ENCODE data around the gene KIF5A.

GRCh38 chr12:57632073-57632957 is 82.5 kb downstream of the KIF5A start:
- no peak for TF ChIP-seq CTCF (IDR thresholded peaks at IDR 0.05; ENCODE audit: extremely low read depth in 1 of 2, insufficient read depth in 1 of 2, low read depth in 1 of 2, low read length in 2 of 2)
- no peak for TF ChIP-seq POLR2A (IDR thresholded peaks at IDR 0.05; ENCODE audit: low read depth, low read length)
- TF ChIP-seq POLR2AphosphoS5 (IDR thresholded peaks at IDR 0.05; ENCODE audit: insufficient read depth, low read depth, low read length) = no peak
- no peak for TF ChIP-seq FOS (IDR thresholded peaks at IDR 0.05; ENCODE audit: borderline replicate concordance, insufficient read depth, low read length)
- peak; percentile 95 for TF ChIP-seq EZH2 (IDR thresholded peaks at IDR 0.05; ENCODE audit: borderline replicate concordance, low read depth, low read length, severe bottlenecking)
- TF ChIP-seq, protein P1, sequence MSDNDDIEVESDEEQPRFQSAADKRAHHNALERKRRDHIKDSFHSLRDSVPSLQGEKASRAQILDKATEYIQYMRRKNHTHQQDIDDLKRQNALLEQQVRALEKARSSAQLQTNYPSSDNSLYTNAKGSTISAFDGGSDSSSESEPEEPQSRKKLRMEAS (IDR thresholded peaks at IDR 0.05; ENCODE audit: insufficient read depth, insufficient read length) = no peak
- no peak for TF ChIP-seq JUN (IDR thresholded peaks at IDR 0.05; ENCODE audit: borderline replicate concordance, insufficient read depth, insufficient read length, low read depth)

Data from endothelial cell of umbilical vein (primary cell).